ENCODE measurements around the gene RIC3.

Gene RIC3

GRCh38 chr11:8156877-8157276, 11.9 kb downstream of the RIC3 start:
- TF ChIP-seq TAF1 (IDR thresholded peaks at IDR 0.05; ENCODE audit: low read depth, low read length) (no peak), POLR2A (IDR thresholded peaks at IDR 0.05; ENCODE audit: low read depth, low read length) (no peak), PAX5 (IDR thresholded peaks at IDR 0.05; ENCODE audit: insufficient read depth, low read length, severe bottlenecking) (no peak), POLR2AphosphoS5 (IDR thresholded peaks at IDR 0.05; ENCODE audit: low read depth, low read length) (no peak), SPI1 (IDR thresholded peaks at IDR 0.05; ENCODE audit: low read depth, low read length) (no peak), POU2F2 (IDR thresholded peaks at IDR 0.05; ENCODE audit: low read depth, low read length) (no peak)
- no peak for DNase-seq (ENCODE audit: insufficient read length, low spot score)
- no peak for FAIRE-seq

GRCh38 chr11:8149726-8150125, 19.1 kb downstream of the RIC3 start:
- DNase-seq (ENCODE audit: insufficient read length, low spot score) (no peak), FAIRE-seq (no peak)
- TF ChIP-seq POU2F2 (IDR thresholded peaks at IDR 0.05; ENCODE audit: low read depth, low read length) (no peak), TAF1 (IDR thresholded peaks at IDR 0.05; ENCODE audit: low read depth, low read length) (no peak), SPI1 (IDR thresholded peaks at IDR 0.05; ENCODE audit: low read depth, low read length) (no peak)

- TF ChIP-seq POLR2A (IDR thresholded peaks at IDR 0.05; ENCODE audit: low read depth, low read length): no peak
- TF ChIP-seq PAX5 (IDR thresholded peaks at IDR 0.05; ENCODE audit: insufficient read depth, low read length, severe bottlenecking): no peak
- no peak for TF ChIP-seq POLR2AphosphoS5 (IDR thresholded peaks at IDR 0.05; ENCODE audit: low read depth, low read length)
- no peak for TF ChIP-seq SPI1 (IDR thresholded peaks at IDR 0.05; ENCODE audit: low read depth, low read length)
- no peak for TF ChIP-seq POU2F2 (IDR thresholded peaks at IDR 0.05; ENCODE audit: low read depth, low read length)
- no peak for TF ChIP-seq TAF1 (IDR thresholded peaks at IDR 0.05; ENCODE audit: low read depth, low read length)
- DNase-seq (ENCODE audit: insufficient read length, low spot score) (no peak), FAIRE-seq (no peak)
These were observed 30.3 kb downstream of the RIC3 start for GRCh38 chr11:8138526-8138925.

GRCh38 chr11:8127447-8127846, 41.4 kb downstream of the RIC3 start:
- TF ChIP-seq TAF1 (IDR thresholded peaks at IDR 0.05; ENCODE audit: low read depth, low read length): no peak
- TF ChIP-seq POLR2AphosphoS5 (IDR thresholded peaks at IDR 0.05; ENCODE audit: low read depth, low read length): no peak
- no peak for TF ChIP-seq POU2F2 (IDR thresholded peaks at IDR 0.05; ENCODE audit: low read depth, low read length)
- TF ChIP-seq SPI1 (IDR thresholded peaks at IDR 0.05; ENCODE audit: low read depth, low read length): no peak
- no peak for TF ChIP-seq POLR2A (IDR thresholded peaks at IDR 0.05; ENCODE audit: low read depth, low read length)
- no peak for TF ChIP-seq PAX5 (IDR thresholded peaks at IDR 0.05; ENCODE audit: insufficient read depth, low read length, severe bottlenecking)
- FAIRE-seq (no peak), DNase-seq (ENCODE audit: insufficient read length, low spot score) (no peak)

GRCh38 chr11:8126649-8127289, 42.1 kb downstream of the RIC3 start:
- no peak for FAIRE-seq
- DNase-seq (ENCODE audit: insufficient read length, low spot score): no peak
- TF ChIP-seq SPI1 (IDR thresholded peaks at IDR 0.05; ENCODE audit: low read depth, low read length): no peak
- TF ChIP-seq POU2F2 (IDR thresholded peaks at IDR 0.05; ENCODE audit: low read depth, low read length): no peak
- TF ChIP-seq TAF1 (IDR thresholded peaks at IDR 0.05; ENCODE audit: low read depth, low read length): no peak
- no peak for TF ChIP-seq PAX5 (IDR thresholded peaks at IDR 0.05; ENCODE audit: insufficient read depth, low read length, severe bottlenecking)
- TF ChIP-seq POLR2A (IDR thresholded peaks at IDR 0.05; ENCODE audit: low read depth, low read length): no peak

- no peak for FAIRE-seq
- no peak for DNase-seq (ENCODE audit: insufficient read length, low spot score)
- TF ChIP-seq POLR2AphosphoS5 (IDR thresholded peaks at IDR 0.05; ENCODE audit: low read depth, low read length): no peak
- no peak for TF ChIP-seq POU2F2 (IDR thresholded peaks at IDR 0.05; ENCODE audit: low read depth, low read length)
- TF ChIP-seq TAF1 (IDR thresholded peaks at IDR 0.05; ENCODE audit: low read depth, low read length): no peak
- TF ChIP-seq SPI1 (IDR thresholded peaks at IDR 0.05; ENCODE audit: low read depth, low read length): no peak
- TF ChIP-seq POLR2A (IDR thresholded peaks at IDR 0.05; ENCODE audit: low read depth, low read length): no peak
- TF ChIP-seq PAX5 (IDR thresholded peaks at IDR 0.05; ENCODE audit: insufficient read depth, low read length, severe bottlenecking): no peak
These were observed 46.6 kb downstream of the RIC3 start for GRCh38 chr11:8122173-8122764.

- FAIRE-seq (no peak), DNase-seq (ENCODE audit: insufficient read length, low spot score) (no peak)
- TF ChIP-seq PAX5 (IDR thresholded peaks at IDR 0.05; ENCODE audit: insufficient read depth, low read length, severe bottlenecking): no peak
- TF ChIP-seq SPI1 (IDR thresholded peaks at IDR 0.05; ENCODE audit: low read depth, low read length): no peak
- TF ChIP-seq POLR2AphosphoS5 (IDR thresholded peaks at IDR 0.05; ENCODE audit: low read depth, low read length): no peak
- TF ChIP-seq TAF1 (IDR thresholded peaks at IDR 0.05; ENCODE audit: low read depth, low read length): no peak
- TF ChIP-seq POLR2A (IDR thresholded peaks at IDR 0.05; ENCODE audit: low read depth, low read length): no peak
- no peak for TF ChIP-seq POU2F2 (IDR thresholded peaks at IDR 0.05; ENCODE audit: low read depth, low read length)
These were observed 57.2 kb downstream of the RIC3 start for GRCh38 chr11:8111636-8112035.

GRCh38 chr11:8110396-8110795, 58.4 kb downstream of the RIC3 start:
- DNase-seq (ENCODE audit: insufficient read length, low spot score) (no peak), FAIRE-seq (no peak)

GRCh38 chr11:8109675-8110074, 59.1 kb downstream of the RIC3 start:
- FAIRE-seq: no peak
- DNase-seq (ENCODE audit: insufficient read length, low spot score): no peak
- TF ChIP-seq POU2F2 (IDR thresholded peaks at IDR 0.05; ENCODE audit: low read depth, low read length): no peak
- no peak for TF ChIP-seq POLR2A (IDR thresholded peaks at IDR 0.05; ENCODE audit: low read depth, low read length)
- TF ChIP-seq PAX5 (IDR thresholded peaks at IDR 0.05; ENCODE audit: insufficient read depth, low read length, severe bottlenecking): no peak
- TF ChIP-seq SPI1 (IDR thresholded peaks at IDR 0.05; ENCODE audit: low read depth, low read length): no peak
- TF ChIP-seq POLR2AphosphoS5 (IDR thresholded peaks at IDR 0.05; ENCODE audit: low read depth, low read length): no peak
- no peak for TF ChIP-seq TAF1 (IDR thresholded peaks at IDR 0.05; ENCODE audit: low read depth, low read length)

More at GRCh38 chr11:8110396-8110795, 58.4 kb downstream of the RIC3 start:
- no peak for TF ChIP-seq POLR2A (IDR thresholded peaks at IDR 0.05; ENCODE audit: low read depth, low read length)
- TF ChIP-seq PAX5 (IDR thresholded peaks at IDR 0.05; ENCODE audit: insufficient read depth, low read length, severe bottlenecking): no peak
- no peak for TF ChIP-seq POLR2AphosphoS5 (IDR thresholded peaks at IDR 0.05; ENCODE audit: low read depth, low read length)
- no peak for TF ChIP-seq SPI1 (IDR thresholded peaks at IDR 0.05; ENCODE audit: low read depth, low read length)
- TF ChIP-seq TAF1 (IDR thresholded peaks at IDR 0.05; ENCODE audit: low read depth, low read length): no peak
- TF ChIP-seq POU2F2 (IDR thresholded peaks at IDR 0.05; ENCODE audit: low read depth, low read length): no peak
